Tongue (tissue), 3 donors: ENCODE measurements around the gene FBXO40. TPM values are rescaled to one million over a fixed set of nuclear protein-coding genes. Genes with fewer than 3 reads are reported as not detected.

Experiments used
- DNase-seq: peaks from one replicate; pipeline ENCODE4 v3.0.0-alpha.2; 2015
- small RNA-seq: library from RNA; depleted of rRNA; stranded (forward); fragments of <200 nt; gene quantifications from one replicate; pipeline ENCODE3, GENCODE V24; 2014; ENCODE audit warnings: low replicate concordance
- total RNA-seq: library from RNA; depleted of rRNA; stranded (reverse); fragments of >200 nt; gene quantifications from one replicate; pipeline ENCODE4 v1.2.3, GENCODE V29; 2014

FBXO40 gene
- total RNA-seq, 1 donor from 2014 or later = 12.7 TPM

DNA sequence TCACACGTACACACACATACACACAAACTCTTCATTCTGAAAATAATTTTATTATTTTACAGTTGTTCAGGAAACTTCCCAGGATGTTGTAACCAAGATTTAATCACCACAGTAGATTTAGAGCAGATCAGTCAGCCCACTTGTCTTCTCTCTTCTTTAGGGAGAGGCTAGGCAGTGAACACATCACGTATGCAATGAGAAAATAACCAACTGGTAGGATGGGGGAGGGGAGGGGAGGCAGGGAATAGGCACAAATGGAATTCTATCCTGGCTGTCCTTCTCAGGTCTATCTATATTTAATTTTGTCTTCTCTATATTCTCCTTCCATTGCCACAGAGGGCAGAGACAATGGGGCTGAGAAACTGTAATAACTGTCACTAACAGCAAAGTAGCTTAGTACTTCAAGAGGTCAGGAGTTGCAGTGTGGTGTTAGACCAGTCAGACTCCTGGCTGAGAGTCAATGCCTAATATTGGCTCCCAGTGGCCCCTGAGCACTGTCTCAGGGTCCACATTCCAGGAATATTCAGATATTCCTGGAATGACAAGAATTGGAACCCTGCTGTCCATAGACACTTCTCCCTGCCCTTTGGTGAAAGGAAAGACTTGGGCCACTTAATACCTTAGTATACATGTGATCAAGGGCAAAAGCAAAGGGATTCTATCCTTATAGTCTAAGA, 70.1 kb downstream of the FBXO40 start:
- DNase-seq = peak; percentile 17

- no peak for DNase-seq
Observed at GRCh38 chr3:121665488-121665887, 72.3 kb downstream of the FBXO40 start.

DNA sequence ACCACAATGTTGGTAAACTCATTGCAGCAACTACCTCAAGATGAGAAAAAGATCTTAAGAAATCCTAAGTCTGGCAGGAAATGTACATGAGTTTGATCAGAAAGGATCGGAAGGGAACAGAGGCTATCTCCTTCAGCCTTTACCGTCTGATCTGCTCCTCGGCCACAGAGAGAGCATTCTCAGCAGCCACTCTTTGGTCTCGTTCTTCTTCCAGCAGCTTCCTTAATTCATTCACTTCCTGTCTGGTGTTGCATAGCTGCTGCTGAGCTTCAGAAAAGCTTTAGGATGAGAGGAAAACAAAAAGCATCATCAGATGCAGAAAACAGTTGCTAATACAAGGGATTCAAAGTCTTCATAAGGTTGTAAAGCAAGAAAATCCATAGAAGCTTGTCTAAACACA, 74.2 kb downstream of the FBXO40 start:
- DNase-seq = no peak

DNA sequence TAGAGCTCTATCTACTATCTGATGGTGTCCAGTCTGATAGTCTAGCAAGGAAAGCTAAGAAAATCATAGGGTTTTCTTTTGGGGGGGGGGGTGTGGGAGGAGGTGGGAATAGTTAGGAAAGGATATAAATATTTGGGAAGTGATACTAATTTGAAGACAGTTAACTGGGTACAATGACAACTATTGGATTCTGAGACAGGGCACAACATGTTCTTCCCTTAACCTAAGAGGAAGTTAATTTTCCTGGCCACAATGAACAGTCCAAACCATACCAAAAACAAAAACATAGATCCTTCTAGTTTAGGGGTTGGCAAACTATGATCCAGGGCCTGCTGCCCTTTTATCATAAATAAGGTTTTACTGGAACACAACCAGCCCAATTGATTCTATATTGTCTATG, 77.5 kb downstream of the FBXO40 start:
- DNase-seq = no peak

- no peak for DNase-seq
Observed at GRCh38 chr3:121677141-121677540, 84.0 kb downstream of the FBXO40 start.

Small RNA genes within 50 kb of the gene (small RNA-seq; reads per million reads assigned to genes)
- not detected for gene RNU4-62P

Other genes starting within 250 kb of the FBXO40 start
- 3.7 TPM for gene POLQ, start 47.4 kb upstream of the FBXO40 start, total RNA-seq
- not detected for gene ARGFX, start 25.4 kb upstream of the FBXO40 start, total RNA-seq
- gene HCLS1, start 67.5 kb downstream of the FBXO40 start, total RNA-seq = 6.9 TPM
- gene GOLGB1, start 156.4 kb downstream of the FBXO40 start, total RNA-seq = 75.2 TPM
- 24.7 TPM for gene IQCB1, start 241.7 kb downstream of the FBXO40 start, total RNA-seq
- 14.1 TPM for gene EAF2, start 241.8 kb downstream of the FBXO40 start, total RNA-seq